NCI-H128 (cell line): Measurements from ENCODE around the gene MTARC2.

ENCODE experiments used
- DNase-seq: peaks from one replicate; lab custom pipeline; 2025; ENCODE audit not compliant: unreplicated experiment; lab: John Stamatoyannopoulos, UW

The MTARC2 gene

GRCh38 chr1:220797044-220797443 lies 48.9 kb downstream of the MTARC2 start:
- DNase-seq: no peak

GRCh38 chr1:220797553-220797952 lies 49.4 kb downstream of the MTARC2 start:
- no peak for DNase-seq

- DNase-seq: no peak
These were observed 50.2 kb downstream of the MTARC2 start for GRCh38 chr1:220798338-220798737.

DNA sequence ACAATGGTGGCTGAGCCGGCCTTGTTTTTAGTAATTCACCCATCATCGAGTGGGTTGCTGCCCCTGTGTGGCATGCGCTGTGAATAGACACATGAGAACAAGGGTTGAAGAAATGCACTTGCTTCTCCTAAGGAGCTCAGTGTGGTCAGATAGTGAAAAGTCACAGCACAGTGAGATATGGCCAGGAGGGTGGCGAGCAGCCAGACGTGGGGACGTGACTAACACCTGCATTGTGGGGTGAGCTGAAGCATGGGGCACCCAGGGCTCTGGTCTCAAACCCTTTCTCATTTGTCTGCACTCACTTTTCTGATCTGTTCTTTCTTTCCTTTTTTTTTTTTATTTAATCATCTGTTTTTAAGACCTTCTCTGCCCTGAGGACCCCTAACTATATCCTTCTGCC lies 52.1 kb downstream of the MTARC2 start:
- DNase-seq: no peak

- no peak for DNase-seq
These were observed 55.5 kb downstream of the MTARC2 start for GRCh38 chr1:220803401-220804201.

- no peak for DNase-seq
These were observed 56.1 kb downstream of the MTARC2 start for GRCh38 chr1:220804202-220804586.

GRCh38 chr1:220806408-220806807 lies 58.3 kb downstream of the MTARC2 start:
- DNase-seq: no peak

DNA sequence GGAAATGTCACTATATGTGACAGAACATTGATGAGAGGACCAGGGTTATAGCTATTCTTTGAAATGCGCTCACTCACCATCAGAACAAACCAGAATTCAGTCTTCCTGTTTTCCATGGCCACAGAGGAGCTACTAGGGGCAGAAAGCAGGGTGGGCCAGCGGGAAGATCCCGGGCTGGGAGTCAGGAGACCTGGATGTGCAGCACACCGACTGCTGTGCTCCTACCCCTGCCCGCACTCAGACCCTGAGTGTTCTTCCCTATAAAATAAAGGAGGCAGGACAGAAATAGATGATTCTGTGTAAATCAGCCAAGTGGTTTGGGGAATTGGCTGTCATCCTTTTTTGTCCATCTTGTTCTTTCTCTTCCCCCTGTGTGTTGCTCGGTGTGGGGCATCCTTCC lies 59.6 kb downstream of the MTARC2 start:
- DNase-seq: no peak

GRCh38 chr1:220808345-220809186 lies 60.4 kb downstream of the MTARC2 start:
- DNase-seq: no peak

- DNase-seq: no peak
These were observed 61.0 kb downstream of the MTARC2 start for GRCh38 chr1:220809187-220809550.

- DNase-seq: no peak
These were observed 61.6 kb downstream of the MTARC2 start for GRCh38 chr1:220809704-220810103.

DNA sequence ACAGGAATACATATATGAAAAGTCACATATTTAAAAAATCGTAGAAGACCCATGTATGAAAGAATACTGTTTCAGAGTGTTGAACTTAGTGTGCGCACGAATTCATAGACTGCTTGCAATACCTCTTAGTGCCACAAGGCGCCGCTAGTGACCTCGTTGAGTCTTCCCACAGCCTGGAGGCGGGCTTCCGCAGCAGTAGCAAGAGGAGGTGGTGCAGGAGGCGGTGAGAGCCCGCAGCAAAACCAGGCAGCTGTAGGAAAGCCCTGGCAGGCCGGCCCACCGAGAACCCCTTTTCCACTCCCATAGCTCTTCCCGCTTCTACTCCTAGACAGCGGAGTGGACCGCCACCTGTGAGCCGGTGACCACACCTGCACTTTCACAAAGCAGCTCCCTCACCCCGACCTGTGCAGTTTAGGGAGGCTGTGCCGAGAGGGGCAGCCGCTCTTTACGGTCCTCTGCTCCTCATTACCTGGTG lies 62.1 kb downstream of the MTARC2 start:
- DNase-seq: no peak

- no peak for DNase-seq
These were observed 62.8 kb downstream of the MTARC2 start for GRCh38 chr1:220810963-220811362.

- no peak for DNase-seq
These were observed 63.6 kb downstream of the MTARC2 start for GRCh38 chr1:220811695-220812094.

GRCh38 chr1:220812308-220812707 lies 64.2 kb downstream of the MTARC2 start:
- DNase-seq: no peak

- DNase-seq: no peak
These were observed 64.9 kb downstream of the MTARC2 start for GRCh38 chr1:220813013-220813412.

DNA sequence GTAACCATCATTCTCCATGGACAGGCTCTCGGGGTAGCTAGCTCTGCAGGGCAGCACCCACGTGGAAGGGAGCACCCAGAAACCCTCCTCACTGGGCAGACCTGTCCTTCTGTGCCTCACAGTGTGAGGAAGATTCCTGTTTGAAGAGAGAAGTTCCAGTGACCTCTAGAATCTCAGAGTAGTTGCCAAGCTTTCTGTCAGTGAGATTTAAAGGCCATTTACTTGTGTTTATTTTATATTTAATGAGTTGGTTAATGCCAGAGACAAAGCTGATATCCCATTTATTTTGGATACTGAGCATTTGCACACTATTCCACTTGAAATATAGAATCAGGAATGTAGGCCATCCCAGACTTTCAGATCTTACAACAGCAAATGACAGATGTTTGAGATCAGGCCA lies 67.3 kb downstream of the MTARC2 start:
- DNase-seq: no peak

DNA sequence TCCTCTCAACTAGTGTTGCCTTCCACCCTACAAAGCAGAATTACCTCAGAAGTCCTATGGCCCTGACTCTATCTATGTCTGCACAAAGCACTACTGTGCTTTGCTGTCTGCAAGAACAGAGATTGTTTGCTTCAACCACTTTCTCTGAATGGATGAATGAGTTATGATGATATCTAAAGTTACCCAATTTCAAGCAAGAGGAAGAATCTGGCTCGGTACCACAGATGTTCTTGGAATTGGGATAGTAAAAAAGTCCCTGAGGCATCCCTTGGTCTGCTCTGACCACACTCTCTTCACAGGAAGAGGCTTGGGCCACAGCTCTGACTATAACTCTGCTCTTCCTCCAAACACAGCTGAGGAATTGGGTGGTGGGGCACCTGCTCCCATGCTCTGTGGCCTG lies 69.8 kb downstream of the MTARC2 start:
- no peak for DNase-seq

DNA sequence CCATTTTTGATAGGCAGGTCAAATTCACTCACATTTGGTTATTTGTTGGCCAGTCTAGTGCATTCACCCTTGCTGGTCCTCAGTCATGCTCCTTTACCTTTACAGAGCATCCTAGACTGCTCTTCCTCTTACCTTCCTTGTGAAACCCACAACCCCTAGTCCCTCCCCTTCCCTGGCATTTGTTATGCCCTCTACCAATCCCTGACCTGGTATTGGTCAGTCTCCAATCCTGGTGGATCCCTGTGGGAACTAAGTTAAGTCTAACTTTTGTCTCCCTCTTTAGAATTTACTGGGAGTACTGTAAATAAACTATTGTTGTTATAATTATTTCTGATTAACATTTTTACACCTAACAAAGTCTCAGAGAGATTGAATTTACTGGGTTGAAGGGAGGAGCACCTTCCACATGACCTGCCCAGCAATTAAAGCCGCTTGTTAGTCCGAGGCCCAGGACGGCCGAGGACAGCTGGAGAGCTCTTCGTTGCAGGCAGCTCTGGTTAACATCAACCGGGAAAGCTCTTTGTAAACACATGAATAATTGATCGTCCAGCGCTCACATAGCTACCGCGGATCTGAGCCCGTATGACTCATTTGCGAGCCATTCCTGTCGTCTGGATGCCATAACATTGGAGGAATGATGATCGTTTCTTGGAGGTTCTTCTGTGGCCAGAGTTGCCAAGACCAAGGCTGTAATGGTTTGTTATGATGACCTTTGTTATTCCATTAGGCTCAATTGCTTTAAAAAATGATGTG lies 70.5 kb downstream of the MTARC2 start:
- DNase-seq: no peak

DNA sequence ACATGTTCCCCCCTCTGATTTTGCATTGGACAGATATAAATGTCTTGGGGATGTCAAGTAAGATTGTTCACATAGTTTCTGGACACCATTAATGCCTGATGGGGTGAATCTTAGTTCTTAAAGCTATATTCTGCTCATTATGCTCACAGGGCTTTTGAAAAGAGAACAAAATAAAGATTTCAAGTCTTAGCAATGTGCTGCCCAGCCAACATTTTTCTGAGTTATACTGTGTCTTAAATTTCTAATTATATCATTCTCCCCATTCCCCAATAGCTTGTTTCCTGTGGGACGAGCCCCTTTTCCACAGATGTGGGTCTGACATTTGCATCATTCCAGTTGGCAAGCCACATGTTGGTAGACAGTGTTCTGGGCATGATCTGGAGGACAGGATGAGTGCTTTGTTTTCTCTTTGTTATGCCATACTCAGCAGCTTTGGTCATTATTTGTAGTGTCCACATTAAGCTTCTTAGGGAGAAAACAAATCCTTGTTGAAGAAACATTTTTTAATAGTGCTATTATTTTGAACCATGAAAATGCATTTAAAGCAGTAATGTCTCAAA lies 71.4 kb downstream of the MTARC2 start:
- DNase-seq: no peak
